Activated CD4-positive, alpha-beta T cell treated with anti-CD3 and anti-CD28 coated beads, Interleukin-2, Interleukin-6, amounts not matched to agents 100 ng/mL and 50 ng/mL, durations not matched to agents 16 hours and 8 hours (primary cell): ENCODE measurements around the gene DDX1.
"Not testable (repeated sequence)": the region's sequence is repeated elsewhere in the genome, so short reads cannot be mapped to it uniquely, and the experiment has no call there.

Experiments
- DNase-seq: peaks from one replicate; pipeline ENCODE4 v3.0.0-alpha.2; 2020

DDX1 gene

DNA sequence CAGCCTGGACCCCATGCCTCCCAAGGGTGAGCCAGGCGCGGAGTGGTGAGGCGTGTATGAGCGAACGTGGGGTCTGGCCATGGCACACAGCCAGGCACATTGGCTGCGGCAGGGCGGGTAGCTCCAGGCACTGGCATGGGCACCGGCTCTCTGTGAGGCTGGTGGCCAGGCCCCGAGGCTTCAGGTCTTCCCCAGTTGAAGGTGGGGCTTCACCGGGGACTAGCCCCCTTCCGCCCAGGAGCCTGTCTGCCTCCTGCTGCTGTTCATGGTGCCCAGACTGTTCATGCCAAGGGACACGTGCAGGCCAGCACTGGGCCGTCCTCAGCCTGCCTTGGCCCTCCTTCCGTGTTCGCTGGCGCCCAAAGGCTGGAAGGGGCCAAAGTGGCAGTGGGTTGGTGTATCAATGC is 26.8 kb downstream of the DDX1 start:
- no peak for DNase-seq

DNA sequence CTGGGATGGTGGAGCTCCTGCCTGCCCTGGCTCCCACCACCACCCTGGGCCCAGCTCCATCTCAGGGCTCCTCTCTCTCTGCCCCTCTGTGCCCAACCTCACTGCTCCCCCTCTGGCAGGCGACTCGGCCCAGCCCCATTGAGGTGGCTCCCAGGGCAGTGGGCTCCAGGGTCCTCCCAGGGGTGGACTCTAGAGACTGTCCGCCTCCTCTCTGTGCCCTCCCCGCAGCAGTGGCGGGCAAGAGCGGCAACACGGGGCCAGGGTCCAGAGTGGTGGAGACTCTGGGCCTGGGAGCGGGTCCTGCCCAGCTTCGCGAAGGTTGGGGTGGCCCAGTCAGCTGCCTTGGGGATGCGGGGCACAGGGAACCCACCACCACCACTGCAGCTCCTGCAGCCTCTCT is 27.4 kb downstream of the DDX1 start:
- DNase-seq, result no peak

DNA sequence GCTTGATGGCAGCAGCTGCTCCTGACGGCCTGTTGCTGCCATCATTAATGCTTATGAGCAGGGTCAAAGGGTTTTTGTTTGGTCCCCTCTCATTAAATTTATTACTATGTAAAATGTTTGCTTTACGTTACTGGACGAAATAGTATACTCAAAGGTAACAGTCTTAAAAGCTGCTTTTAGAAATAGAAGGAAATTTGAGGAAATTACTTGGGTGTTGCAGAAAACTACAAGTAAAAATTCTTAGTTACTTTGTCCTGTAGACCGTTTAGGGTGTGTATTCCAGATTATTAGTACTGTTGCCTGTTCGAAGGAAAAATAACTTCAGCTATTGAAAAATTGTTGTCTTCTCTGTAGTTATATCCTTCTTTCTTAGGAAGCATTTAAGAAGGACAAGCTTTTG is 27.8 kb downstream of the DDX1 start:
- DNase-seq, result no peak

DNA sequence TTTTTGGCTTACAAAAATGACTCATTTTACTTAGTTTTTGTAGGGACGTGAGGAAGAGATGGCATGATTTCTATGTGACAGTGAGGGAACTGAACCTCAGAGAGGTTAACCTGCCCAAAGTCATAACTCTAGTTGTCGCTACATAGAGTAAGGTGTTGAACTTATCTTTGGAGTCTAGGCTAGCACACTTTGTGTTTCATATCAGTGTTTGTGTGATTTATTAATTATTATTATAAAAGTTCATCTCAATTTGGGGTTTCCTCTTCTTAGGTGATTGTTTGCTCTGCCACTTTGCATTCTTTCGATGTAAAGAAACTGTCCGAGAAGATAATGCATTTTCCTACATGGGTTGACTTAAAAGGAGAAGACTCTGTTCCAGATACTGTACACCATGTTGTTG is 28.3 kb downstream of the DDX1 start:
- no peak for DNase-seq

DNA sequence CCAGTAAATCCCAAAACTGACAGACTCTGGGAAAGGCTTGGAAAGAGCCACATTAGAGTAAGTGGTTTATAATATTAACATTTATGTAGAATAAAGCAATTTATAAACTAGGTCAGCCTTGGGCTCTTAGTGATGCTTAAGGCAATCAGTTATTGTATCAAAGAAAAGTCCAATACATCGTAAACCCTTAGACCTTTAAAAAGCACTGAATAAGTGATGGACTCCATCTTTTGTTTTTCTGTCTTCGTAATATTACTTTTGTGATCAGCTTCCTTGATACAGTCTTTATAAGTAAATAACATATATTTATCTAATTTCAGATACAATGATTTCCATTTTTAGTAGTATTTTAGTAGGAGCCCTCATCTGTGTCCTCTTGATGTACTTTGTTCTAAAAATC is 28.7 kb downstream of the DDX1 start:
- DNase-seq, result no peak

DNA sequence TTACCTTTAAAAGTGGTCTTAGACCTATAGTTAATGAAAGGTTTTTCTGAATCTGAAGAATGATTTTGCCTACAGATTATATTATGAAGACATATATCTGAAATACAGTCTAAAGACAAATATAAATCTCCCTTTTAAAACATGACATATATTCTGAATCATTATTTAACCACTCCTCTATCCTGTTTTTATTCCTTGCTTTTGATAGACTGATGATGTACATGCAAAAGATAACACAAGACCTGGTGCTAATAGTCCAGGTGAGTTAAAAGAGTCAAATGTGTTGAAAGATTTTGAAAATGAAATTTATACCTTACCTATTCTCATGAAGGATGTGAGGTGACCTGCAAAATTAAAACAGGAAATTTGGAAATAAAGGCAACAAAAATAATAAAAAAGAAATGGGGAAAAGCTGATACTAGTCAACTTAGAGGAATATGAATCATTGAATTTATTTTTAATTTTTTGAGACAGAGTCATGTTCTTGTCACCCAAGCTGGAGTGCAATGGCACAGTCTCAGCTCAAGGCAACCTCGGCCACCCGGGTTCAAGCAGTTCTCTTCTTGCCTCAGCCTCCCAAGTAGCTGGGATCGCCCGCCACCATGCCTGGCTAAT is 29.3 kb downstream of the DDX1 start:
- no peak for DNase-seq

DNA sequence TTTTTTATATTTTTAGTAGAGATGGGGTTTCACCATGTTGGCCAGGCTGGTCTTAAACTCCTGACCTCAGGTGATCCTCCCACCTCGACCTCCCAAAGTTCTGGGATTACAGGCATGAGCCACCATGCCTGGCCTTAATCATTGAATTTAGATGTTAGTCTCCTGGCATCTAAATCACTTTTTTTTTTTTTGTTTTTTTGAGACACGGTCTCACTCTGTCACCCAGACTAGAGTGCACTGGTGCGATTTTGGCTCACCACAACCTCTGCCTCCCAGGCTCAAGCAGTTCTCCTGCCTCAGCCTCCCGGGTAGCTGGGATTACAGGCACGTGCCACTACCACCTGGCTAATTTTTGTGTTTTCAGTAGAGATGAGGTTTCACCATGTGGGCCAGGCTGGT is 29.8 kb downstream of the DDX1 start:
- not testable (repeated sequence) for DNase-seq

DNA sequence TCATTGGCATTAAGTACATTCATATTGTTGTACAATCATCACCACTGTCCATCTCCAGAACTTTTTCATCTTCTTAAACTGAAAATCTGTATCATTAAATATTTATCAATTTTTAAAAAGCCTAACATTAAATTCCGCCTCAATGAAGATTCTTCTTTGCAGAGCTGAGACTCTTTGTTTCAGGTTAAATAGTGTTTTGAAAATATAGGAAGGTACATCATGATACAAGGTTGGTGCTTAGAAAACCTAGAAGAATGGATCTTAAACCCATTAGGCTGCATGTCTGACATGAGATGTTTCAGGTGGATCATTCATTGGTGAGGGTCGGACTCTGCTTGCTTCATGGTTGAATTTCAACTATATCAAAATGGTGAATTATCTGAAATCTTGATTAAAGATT is 30.5 kb downstream of the DDX1 start:
- no peak for DNase-seq

DNA sequence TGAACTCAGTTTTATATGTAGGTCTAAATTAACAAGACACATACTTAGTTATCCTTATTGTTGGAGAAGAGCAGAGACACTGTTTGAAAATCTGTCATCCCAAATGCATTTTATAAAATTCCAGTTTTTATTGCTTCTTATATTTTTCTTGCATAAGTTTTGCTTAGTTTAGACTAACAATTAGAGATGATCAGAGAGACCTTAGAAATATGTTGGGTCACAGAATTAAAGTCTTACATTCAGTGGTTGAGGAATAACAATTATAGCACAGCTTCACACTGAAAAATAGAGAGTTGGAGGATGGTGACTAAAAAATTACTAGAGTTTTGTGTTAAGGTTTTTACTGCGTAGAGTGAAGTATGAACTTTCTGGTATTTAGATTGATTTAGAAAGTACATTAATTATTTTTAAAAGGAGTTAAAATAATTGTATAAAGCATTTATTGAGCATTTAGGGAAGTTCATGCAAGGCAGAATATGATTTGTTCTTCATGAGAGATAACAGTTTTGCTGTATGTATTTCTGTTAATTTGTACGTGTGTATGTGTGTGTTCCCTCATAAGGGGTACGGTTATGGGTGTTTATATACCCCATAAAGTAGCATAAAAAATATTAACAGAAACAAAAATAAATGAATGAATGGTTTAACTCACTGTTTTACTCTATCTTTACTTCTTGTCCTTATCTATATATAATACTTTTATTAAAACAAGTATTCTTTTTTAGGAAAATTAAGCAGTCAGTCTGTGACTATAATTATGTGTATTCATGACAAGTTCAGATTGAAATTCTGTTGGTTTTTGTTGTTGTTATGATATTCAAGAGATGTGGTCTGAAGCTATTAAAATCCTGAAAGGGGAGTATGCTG is 31.2 kb downstream of the DDX1 start:
- no peak for DNase-seq

DNA sequence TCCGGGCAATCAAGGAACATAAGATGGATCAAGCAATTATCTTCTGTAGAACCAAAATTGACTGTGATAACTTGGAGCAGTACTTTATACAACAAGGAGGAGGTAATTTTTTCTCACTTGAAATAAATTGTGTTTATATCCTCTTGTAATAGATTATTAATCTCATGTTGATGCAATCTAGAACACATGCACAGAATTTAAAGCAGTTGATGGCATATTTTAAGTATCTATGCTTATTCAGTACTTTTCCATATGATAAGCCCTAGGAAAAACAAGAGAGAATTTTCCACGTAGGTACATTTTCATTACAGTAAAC is 31.8 kb downstream of the DDX1 start:
- DNase-seq, result no peak

DNA sequence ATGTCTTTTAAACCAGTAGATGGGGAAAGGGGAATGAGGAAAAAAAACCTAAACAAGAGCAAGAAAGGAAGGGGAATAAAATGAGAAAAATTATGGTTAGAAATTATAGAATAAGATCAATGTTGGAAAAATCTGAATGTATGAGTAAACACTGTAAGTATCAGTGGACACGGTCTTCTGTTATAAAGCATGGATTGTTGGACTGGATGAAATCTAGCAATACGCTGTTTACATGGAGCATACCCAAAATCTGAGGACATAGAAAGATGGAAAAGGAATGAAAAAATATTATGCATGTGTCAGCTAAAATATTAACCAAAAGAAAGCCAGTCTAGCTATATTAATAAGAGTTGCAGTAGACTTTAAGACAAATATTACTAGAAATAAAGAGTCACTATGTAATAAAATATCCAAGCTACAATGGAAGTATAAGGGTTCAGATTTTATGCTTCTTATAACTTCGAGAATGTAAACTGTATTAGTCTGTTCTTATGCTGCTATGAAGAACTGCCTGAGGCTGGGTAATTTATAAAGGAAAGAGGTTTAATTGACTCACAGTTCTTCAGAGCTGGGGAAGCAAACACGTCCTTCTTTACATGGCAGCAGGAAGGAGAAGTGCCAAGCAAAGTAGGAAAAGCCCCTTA is 32.4 kb downstream of the DDX1 start:
- no peak for DNase-seq

DNA sequence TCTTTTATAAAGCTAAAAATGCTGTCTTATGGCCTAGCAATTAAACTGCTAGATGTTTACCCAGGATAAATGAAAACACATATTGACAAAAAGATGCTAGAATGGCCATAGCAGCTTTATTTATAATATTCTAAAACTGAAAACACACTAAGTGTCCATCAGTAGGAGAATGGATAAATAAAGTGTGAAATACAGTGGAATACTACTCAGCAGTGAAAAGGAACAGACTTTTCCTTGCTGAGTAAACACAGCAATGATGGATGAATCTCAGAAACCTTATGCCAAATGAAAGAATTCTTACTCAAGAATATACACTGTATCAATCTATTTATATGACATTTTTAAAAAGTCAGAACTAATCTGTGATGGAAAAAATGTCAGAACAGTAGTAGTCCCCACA is 33.2 kb downstream of the DDX1 start:
- DNase-seq, result no peak

DNA sequence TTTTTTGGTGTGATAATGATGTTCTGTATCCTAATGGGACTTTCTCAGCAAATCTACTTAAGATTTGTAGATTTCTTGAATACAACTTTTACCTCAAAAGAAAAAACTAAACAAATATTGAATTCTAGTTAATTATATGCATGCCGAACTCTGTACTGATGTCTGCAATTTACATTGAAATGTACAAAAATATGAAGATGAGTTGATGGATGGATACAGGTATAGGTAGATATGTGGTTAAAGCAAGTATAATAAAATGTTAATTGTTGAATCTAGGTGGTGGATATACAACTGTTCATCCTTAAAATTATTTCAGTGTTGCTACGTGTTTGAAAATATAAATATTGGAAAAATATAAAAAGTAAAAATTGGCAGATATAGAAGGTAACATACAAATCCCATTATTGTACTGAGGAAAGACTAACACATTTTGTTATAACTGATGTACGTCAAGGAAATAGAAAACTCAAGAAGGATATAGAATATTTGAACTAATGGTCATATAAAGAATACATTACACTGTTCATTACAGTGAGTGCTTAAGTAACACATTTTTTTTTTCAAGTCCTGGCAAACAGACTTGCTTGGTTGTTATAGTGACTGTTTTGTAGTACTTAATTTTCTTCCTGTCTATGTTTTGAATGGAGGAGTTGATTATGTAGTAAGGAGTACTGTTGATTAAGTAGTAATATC is 33.8 kb downstream of the DDX1 start:
- no peak for DNase-seq

DNA sequence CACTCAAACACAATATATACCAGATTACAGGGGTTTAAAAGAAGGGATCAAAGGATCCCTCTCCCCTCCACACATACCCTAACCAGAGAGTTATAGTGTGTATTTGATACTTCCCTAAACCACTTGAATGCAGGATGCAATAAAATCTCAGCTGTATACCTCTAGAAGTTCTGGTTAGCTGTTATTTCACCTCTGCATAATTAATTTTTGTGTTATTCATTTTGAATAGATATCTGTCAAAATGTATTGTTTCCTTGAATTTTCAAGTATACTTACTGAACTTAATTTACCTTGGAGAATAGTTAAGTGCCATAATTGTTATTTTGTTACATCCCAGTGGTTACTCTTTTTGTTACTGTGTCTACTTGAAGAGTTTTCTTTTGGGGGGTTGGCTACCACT is 34.5 kb downstream of the DDX1 start:
- DNase-seq, result no peak

DNA sequence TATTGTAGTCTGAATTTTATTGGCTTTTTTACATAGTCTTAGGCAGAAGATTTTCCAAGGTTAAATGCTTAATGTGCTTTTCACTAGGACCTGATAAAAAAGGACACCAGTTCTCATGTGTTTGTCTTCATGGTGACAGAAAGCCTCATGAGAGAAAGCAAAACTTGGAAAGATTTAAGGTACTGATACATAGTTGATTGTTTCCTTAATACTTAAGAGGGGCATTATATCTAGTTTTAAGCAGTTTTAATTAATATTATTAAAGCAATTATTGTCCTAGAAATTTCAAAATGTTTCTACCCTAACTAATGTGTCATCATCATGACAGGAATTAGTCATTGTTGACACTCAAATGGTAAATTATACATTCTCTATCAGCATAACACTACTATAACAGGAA is 35.3 kb downstream of the DDX1 start:
- DNase-seq, result no peak

DNA sequence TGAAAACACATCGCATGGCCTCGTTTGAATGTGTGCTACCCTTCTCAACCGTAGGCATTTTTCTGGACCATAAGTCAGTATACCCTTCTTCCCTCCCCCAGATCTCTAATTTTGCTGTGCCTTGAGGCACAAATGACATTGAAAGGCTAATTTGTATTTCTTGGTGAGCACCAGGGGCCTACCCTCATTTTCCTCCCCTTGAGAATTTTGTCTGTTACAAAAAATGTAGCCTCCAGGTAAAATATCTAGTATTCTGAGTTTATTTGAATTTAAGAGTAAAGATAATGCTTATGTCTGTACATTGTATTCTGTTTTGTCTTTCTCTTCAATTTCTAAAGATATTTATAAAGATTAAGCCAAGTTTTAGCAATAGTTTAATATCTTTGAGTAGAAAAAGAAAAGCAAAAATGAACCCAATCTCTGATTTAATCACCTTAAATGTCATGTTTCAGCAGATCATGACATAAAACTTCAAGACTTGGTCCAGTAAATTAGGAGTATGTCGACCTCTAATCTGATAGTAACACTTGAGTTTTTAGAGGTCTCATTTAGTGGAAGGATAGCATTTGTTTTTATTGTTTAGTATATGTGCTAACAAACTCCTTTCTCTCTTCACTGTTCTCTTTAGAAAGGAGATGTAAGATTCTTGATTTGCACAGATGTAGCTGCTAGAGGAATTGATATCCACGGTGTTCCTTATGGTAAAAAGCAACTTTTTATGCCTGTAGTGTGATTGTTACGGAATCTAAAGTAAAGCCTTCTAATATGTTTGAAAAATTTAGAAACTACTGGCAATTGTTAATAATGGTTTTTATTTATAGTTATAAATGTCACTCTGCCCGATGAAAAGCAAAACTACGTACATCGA is 36.4 kb downstream of the DDX1 start:
- DNase-seq, result no peak

DNA sequence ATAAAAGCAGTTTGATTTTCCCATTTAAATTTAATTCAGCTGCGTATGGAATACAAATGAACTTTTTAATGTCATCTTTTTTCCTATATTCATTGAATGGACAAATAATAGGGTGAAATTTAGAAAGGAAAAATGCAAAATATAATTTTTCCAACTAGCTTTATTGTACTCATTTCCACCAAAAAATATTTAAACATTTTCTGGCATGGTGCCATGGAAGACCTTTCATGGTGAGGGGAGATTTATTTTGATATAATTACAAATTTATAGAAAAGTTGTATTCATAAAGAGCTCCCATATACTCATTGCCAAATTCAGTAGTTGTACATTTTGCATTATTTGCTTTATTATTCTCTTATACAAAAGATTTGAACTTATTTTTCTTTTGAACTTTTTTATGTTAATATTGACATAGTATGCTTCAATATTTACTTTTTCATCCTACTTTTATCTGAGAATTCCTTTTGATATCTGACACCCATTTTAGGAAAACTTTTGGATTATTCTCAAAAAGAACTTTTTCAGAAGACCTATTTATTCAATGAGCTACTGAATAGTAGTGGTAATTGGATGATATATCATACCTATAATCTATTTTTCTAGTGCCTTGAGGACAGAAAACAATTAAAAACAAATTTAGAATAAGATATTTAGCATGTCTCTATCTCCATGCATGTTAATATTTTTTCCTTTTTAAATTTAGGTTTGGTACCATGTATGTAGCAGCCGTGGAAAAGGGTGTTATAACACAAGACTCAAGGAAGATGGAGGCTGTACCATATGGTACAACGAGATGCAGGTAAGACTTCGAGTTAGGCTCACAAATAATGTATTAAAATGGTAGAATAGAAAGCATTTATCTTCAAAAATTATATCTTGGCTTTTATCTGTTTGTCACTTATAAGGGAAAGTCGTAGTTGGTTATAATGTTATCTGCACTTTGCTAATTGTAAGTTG is 37.5 kb downstream of the DDX1 start:
- no peak for DNase-seq

DNA sequence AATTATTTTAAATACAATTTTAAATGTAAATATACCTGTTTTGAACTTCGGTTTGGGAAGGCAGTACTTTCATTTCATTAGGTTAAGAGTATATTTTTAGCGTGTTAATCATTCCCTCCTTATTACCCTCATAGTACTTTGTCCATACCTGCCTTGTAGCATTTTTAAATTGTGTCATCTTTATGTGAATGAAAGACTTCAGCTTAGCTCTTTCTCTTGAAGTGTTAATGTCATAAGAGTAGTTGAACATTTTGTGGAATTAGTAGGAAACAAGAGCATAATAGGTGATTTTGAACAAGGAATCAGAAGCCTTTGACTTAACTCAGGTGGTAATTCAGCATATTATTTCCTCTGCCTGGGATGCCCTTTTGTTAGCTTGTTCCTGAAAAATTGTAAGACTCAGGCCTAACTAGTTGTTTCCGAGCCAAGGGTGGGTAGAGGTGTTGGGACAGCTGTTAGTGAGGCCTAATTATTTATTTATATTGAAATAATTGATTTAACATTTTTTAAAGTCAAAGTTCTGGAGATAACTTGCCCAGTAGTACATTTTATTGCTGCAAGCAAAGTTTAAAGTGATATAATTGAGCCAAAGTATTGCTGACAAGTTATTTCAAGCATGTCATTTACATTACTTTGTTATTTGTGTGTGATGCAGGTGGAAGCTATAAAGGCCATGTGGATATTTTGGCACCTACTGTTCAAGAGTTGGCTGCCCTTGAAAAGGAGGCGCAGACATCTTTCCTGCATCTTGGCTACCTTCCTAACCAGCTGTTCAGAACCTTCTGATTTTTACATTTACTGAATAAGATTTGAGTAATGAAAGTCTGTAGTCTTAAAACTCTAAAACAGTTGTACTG is 38.7 kb downstream of the DDX1 start:
- DNase-seq, result no peak

DNA sequence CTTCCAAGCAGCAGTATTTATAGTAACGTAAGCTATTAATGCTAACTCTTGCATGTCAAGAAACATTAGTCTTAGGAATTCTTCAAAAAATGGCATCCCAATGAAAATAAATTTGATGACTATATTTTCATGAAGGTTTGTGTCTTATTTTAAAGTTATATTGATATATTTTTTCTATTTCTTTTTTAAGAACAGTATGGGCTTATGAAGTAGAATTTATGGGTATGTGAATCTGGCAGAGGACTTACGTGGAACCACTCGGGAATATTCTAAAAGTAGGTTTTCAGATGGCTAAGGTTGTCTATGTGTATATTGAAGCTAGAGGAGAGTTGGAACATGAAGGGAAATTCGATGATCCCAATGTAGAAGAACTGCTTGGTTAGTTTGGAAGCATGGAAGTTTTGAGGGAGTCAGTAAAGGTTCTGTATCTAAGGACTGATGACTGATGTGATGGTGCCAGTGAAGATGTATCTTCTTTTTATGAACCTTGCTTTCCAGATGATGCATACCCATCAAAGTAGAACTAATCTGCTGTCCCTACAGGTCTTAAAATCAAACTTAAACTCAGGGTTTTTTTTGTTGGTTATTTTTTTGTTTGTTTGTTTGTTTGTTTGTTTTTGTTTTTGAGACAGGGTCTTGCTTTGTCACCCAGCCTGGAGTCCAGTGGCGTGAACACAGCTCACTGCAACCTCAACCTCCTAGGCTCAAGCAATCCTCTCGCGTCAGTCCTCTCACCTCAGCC is 39.5 kb downstream of the DDX1 start:
- DNase-seq, result no peak

DNA sequence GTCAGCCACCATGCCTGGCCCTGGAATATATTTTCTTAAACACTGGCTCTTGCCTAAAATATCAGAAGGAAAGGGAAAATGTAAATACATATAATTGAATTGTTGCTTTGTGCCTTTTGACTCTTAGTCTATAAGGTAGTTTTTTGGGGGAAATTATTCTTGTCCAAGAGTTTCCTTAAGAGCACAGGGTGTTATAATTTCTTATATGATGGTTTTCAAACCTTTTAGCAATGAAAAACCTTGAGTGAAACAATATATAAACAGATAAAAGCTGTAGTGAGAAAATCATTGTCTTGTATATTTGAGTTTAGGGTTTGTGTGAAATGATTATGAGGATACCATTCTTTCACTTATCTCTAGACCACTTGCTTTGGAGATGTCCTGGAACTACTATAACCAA is 40.2 kb downstream of the DDX1 start:
- DNase-seq, result no peak
